Skeletal muscle cell (primary cell): Measurements from ENCODE around the gene NSFL1C.

Source experiments
- DNase-seq: peaks from one replicate; pipeline ENCODE4 v3.0.0-alpha.2; 2010; ENCODE audit warnings: low read depth
- H3K4me3 ChIP-seq: 2 replicates; pipeline ENCODE4 v1.5.1; 2011; ENCODE audit warnings: low read depth, mild to moderate bottlenecking, control low read depth, low read length, moderate library complexity

Gene NSFL1C

GRCh38 chr20:1489325-1489724 lies 22.7 kb upstream of the NSFL1C start:
- no peak for DNase-seq
- H3K4me3 ChIP-seq: no peak overlapping the region

- H3K4me3 ChIP-seq: no peak overlapping the region
- no peak for DNase-seq
Measured at GRCh38 chr20:1486566-1486965, 19.9 kb upstream of the NSFL1C start.

GRCh38 chr20:1484438-1485116 lies 17.9 kb upstream of the NSFL1C start:
- DNase-seq: no peak
- no peak overlapping the region for H3K4me3 ChIP-seq

- no peak for DNase-seq
- H3K4me3 ChIP-seq: no peak overlapping the region
Measured at GRCh38 chr20:1479831-1480595, 13.4 kb upstream of the NSFL1C start.

DNA sequence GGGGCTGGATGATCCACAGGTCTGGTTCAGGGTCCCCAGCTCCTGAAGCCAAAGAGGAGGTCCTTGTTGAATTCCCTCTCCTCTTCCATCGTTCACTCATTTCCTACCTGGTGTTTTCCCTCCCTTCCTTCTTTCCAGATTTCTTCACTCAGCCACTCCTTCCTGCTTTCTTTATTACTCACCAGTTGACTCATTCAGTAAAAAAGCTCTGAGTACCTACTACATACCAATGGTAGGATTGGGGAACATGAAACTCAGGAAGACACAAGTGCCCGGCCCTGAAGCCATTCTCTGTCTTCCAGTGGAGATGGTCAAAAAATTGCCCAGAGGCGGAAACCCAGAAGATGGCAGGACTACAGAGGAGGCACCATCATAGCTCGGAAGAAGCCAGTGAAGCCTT lies 11.9 kb upstream of the NSFL1C start:
- no peak for DNase-seq
- H3K4me3 ChIP-seq: no peak overlapping the region

DNA sequence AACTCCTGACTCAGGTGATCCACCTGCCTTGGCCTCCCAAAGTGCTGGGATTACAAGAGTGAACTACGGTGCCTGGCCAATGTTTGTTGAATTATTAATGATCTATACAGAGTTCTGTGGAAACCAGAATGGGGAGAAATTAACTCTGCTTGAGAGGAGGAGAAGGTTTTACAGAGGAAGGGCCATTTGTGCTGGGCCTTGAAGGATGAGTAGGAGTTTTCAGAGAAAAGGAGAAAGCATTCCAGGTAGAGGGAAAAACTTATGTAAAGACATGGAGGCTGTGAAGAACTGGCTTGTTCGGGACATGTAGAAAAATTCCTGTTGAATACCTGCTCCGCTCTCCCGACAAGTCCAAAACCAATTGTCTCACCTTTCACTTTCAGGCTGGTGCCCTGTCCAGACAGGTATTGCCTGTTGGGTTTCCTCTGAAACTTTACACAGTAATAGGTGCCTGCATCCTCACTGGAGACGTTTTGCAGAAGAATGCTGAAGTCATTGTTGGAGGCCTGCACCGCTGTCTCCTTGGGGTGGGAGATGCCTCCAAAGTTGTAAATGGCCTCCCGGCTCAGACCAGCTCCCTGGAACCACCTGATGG lies 11.3 kb upstream of the NSFL1C start:
- no peak overlapping the region for H3K4me3 ChIP-seq
- DNase-seq: no peak

DNA sequence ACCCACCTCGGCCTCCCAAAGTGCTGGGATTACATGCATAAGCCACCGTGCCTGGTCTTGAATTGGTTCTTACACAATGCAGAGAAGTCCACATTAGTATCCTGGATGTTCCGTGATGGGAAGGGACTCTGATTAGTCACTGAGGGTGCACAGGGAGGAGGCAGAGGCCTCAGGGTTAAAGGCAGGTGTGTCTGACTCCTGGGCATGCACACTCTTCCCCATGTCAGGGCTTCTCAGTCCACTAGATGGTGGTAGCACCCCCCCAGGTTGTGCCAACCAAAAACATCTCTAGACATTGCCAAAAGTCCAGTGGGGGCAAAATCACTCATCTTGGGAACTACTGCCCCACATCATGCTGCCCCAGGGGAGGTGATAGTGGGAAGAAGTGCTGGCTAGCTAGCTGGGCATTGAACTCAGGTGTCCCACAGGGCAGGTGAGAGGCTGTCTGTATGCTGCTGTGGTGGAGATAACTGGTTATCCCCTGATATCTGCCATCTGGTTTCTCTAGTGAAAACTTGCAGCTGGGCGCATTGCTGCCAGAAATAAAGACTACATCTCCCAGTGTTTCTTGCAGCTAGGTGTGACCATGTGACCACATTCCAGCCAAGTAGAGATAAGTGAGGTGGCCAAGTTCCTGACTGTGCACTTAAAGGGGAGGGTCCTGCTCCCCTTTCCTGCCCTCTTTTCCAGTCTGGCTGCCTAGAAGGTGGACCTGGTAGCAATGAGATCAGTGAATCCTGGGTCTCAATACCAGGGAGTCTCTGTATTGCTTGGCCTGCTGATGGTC lies 8.4 kb upstream of the NSFL1C start:
- DNase-seq: no peak
- no peak overlapping the region for H3K4me3 ChIP-seq

GRCh38 chr20:1474325-1474724 lies 7.7 kb upstream of the NSFL1C start:
- no peak for DNase-seq
- H3K4me3 ChIP-seq: no peak overlapping the region

GRCh38 chr20:1473246-1474220 lies 6.9 kb upstream of the NSFL1C start:
- no peak for DNase-seq
- no peak overlapping the region for H3K4me3 ChIP-seq

GRCh38 chr20:1472556-1473245 lies 6.1 kb upstream of the NSFL1C start:
- H3K4me3 ChIP-seq: no peak overlapping the region
- DNase-seq: no peak

- no peak for DNase-seq
- H3K4me3 ChIP-seq: no peak overlapping the region
Measured at GRCh38 chr20:1471242-1471641, 4.6 kb upstream of the NSFL1C start.

- H3K4me3 ChIP-seq: no peak overlapping the region
- peak; percentile 97 for DNase-seq
Measured at GRCh38 chr20:1469925-1470571, 3.4 kb upstream of the NSFL1C start.

GRCh38 chr20:1469306-1469905 lies 2.8 kb upstream of the NSFL1C start:
- H3K4me3 ChIP-seq: no peak overlapping the region

DNA sequence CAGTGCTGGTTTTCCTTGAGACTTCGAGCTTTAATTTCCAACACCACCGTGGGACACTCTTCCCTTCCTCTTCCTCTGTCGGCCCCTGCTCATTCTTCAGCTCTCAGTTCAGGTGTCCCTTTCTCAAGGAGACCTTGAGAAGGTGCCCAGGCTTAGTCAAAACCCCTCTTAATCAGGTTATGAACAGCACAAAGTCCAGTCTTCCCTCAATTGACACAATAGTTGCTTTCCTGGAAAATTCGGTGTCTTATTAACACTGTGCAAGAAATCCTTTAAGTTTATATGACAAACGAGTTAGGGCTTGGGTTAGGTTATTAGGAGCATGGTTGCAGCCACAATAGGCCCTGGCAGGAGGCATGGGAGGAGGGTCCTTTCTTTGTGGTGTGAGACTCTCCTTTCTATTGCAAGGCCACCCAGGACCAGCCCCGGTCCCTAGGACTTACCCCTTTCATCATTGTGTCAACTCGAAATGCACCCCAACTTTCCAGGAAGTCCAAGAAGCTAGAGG lies 1.5 kb upstream of the NSFL1C start:
- DNase-seq: no peak

More at GRCh38 chr20:1469306-1469905, 2.8 kb upstream of the NSFL1C start:
- DNase-seq: no peak

DNA sequence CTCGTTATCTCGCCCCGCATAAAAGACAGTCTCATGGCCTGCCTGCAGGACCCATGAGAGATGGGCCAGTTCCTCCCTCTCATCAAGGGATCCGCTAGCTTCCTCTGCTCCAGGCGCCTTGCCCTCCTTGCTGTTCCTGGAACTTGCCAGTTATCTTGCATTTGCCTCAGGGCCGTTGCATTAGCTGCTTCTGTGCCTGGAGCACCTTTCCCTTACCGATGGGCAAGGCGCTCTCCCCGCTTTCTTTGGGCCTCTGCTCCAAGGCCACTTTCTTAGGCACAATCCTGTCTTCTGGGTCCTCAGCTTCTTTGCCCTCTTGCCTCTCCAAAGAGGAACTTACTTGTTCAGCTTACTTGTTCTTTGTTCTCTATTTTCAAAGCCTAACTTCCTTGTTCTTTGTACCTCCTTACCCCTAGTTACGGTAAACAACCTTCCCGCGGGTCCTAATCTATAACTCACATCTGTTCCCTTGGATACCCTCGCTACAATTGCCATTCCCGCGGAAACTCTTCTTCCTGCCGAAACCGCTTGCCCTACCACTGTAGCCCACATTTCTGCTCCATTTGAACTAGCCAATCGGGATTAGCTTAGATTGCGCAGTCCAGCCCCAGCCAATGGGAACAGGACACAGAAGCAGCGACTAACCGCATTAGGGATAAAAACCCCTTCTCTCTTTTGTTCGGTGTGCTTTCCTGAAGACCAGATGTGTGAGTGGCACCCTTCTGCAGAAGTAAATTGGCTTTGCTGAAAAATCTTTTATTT lies 887 bp upstream of the NSFL1C start:
- H3K4me3 ChIP-seq: no peak overlapping the region
- no peak for DNase-seq

More for the DNA sequence above, 1.5 kb upstream of the NSFL1C start:
- H3K4me3 ChIP-seq: no peak overlapping the region

DNA sequence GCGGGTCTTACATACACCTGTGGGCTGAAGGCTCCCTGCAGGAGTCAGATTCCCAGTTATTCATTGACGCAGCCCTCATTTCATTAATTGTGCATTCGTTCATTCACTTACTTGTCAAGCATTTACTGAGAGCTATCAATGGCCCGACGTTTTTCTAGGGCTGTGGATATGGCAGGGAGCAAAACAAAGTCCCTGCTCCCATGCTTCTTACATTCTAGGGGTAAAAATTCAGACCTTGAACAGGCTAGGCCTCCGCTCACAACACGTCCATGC lies 369 bp upstream of the NSFL1C start:
- no peak overlapping the region for H3K4me3 ChIP-seq
- no peak for DNase-seq
